Aorta (tissue), 5 donors: ENCODE measurements around the gene ABCC2. TPM values are rescaled to one million over a fixed set of nuclear protein-coding genes. Genes with fewer than 3 reads are reported as not detected.
"Not testable (repeated sequence)": the region's sequence is repeated elsewhere in the genome, so short reads cannot be mapped to it uniquely, and the experiment has no call there.

Source experiments
- ATAC-seq: fragments of 200-7000 bp; cut with Tn5 transposase; one replicate; pipeline ENCODE4 v1.9.1; 2022; ENCODE audit warnings: moderate library complexity; ENCODE audit not compliant: low FRiP score
- DNase-seq, 2 donors: peaks; one replicate each; pipeline ENCODE4 v3.0.0-alpha.2; 2020
- H3K27ac ChIP-seq, 2 donors: one replicate each; pipeline ENCODE4 v1.5.1; 2013; ENCODE audit warnings: low read length in 2 of 2, mild to moderate bottlenecking in 2 of 2, moderate library complexity in 2 of 2, control low read depth in 1 of 2, inconsistent platforms in 1 of 2, low read depth in 1 of 2
- H3K27me3 ChIP-seq, 2 donors: one replicate each; pipeline ENCODE4 v1.6.1; 2013; ENCODE audit warnings: control low read depth in 1 of 2, low read length in 1 of 2, mild to moderate bottlenecking in 1 of 2, moderate library complexity in 1 of 2; ENCODE audit not compliant: insufficient read depth in 2 of 2, control insufficient read depth in 1 of 2
- H3K36me3 ChIP-seq, 2 donors: one replicate each; pipeline ENCODE4 v1.6.1; 2013; ENCODE audit warnings: control low read depth in 1 of 2, low read length in 1 of 2, mild to moderate bottlenecking in 1 of 2; ENCODE audit not compliant: insufficient read depth in 2 of 2, control insufficient read depth in 1 of 2
- H3K4me1 ChIP-seq, 2 donors: one replicate each; pipeline ENCODE4 v1.6.1; 2013; ENCODE audit warnings: low read length in 2 of 2, control low read depth in 1 of 2, mild to moderate bottlenecking in 1 of 2, moderate library complexity in 1 of 2; ENCODE audit not compliant: insufficient read depth in 2 of 2, control insufficient read depth in 1 of 2
- H3K4me3 ChIP-seq, 2 donors: one replicate each; pipeline ENCODE4 v1.5.1; 2013; ENCODE audit warnings: low read length in 2 of 2, control low read depth in 1 of 2, mild to moderate bottlenecking in 1 of 2
- H3K9me3 ChIP-seq: one replicate; pipeline ENCODE4 v1.6.1; 2013; ENCODE audit warnings: mild to moderate bottlenecking, low read length; ENCODE audit not compliant: control insufficient read depth
- WGBS, 2 donors: extraction: QIAGEN DNeasy Blood & Tissue Kit; methylation state at CpG; one replicate each; pipeline ENCODE4 v1.1.7; 2013; 5-methylcytosine and 5-hydroxymethylcytosine counted together
- intact Hi-C, 2 donors: fragments of 100-400 bp; cut with DNase I; formaldehyde crosslinking; loops; one replicate each; pipeline versions ENCODE4 v1.14.2 to v1.15.0; 2022
- polyA plus RNA-seq, 2 donors: library from polyadenylated mRNA; stranded (reverse); fragments of 200-250 nt; gene quantifications; one replicate each; pipeline ENCODE4 v1.2.3, GENCODE V29; 2013
- total RNA-seq, 2 donors: library from RNA; stranded (reverse); fragmentation: NEBNext Ultra II Directional; extraction: Animal tissue kit (Norgen Biotek cat#: 25700); gene quantifications; one replicate each; pipeline ENCODE4 v1.2.1, GENCODE V29; 2021
- donor health status: healthy with polysubstance abuse.
- donor health status: Bipolar disorder and iron deficiency.
- donor health status: DM: no; HTN: no; CAD: no.
- donor health status: DM: no; HTN: no; CAD: no.
- donor health status: DM: yes; HTN: yes; CAD: no.

The ABCC2 gene
- total and polyA plus RNA-seq, 4 donors: 0.33 to 4.5 (median 2.6) TPM

DNA sequence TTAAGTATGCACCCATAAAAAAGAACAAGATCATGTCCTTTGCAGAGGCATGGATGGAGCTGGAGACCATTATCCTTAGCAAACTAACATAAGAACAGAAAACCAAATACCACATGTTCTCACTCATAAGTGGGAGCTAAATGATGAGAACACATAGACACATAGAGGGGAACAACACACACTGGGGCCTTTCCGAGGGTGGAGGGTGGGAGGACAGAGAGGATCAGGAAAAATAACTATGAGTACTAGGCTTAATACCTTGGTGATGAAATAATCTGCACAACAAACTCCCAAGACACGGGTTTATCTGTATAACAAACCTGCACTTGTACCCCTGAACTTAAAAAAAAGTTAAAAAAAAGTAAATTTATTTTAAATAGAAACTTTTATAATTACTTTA, 36.3 kb upstream of the ABCC2 start:
- H3K4me3 ChIP-seq, DNase-seq, H3K27ac ChIP-seq, H3K4me1 ChIP-seq, ATAC-seq, H3K27me3 ChIP-seq, H3K36me3 ChIP-seq, H3K9me3 ChIP-seq: not testable (repeated sequence)
- WGBS, 2 donors: 85 to 89% methylated on average over 2 of the region's 2 CpGs
- intact Hi-C loops: loop anchor here in 1 of 2 donors (10.0 kb wide), 2 partner anchors 311 to 439 kb away; partner anchors contain the start of genes ERLIN1 and GOT1

DNA sequence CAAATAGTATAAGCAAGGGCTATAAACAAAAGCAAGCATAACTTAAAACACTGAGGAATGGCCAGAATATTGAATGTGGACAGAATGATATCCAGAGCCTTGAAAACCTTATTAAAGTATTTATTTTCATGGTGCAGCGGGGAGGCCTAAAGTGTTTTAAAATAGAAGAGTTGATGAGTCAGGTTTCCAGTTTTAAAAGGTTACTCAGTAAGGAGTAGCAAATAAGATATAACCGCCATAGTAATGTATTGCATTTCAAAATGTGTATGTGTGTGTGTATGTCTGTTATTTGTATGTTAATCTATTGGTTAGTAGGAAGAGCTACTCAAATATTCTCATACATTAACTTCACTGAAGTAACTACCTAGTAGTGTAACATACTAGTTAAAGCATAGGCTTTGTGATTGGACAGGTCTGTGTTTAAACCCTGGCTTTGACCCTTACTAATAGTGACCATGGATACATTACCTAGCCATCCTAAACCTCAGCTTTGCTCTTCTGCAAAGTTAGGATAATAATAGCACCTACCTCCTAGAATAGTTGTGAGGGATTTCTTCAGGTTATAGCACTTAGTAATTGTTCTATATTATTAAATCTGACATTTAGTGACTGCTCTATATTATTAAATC, 33.5 kb upstream of the ABCC2 start:
- H3K4me3 ChIP-seq: no peak overlapping the region
- no peaks in the 10 kb centered on the region for H3K27me3 ChIP-seq
- no peaks in the 10 kb centered on the region for H3K9me3 ChIP-seq
- intact Hi-C loops: loop anchor here in 1 of 2 donors (10.0 kb wide), 2 partner anchors 314 to 436 kb away; partner anchors contain the start of genes ERLIN1 and GOT1
- ATAC-seq (no peak), DNase-seq (no peak)
- peaks cover 3% of the 10 kb centered on the region in 2 donors for H3K36me3 ChIP-seq
- 80 to 84% methylated on average over 2 of the region's 2 CpGs for WGBS, 2 donors
- H3K27ac ChIP-seq: no peak overlapping the region
- H3K4me1 ChIP-seq: no peaks in the 10 kb centered on the region

DNA sequence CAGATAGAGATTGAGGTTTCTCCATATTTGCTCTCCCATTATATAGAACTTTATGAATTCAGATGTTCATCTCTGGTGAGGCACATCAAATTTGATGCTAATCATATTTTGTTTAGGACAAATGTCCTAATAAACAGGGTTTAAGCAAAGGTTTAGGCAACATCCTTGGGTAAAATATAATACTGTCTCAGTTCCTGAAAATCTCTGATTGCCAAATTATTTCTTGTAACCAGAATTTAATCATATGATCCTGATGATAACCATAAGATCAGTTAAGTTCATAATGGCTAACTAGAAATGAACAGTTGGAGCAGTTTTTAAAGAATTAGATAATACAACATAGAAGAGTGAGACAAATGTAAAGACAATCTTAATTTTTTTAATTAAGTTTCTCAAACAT, 31.8 kb upstream of the ABCC2 start:
- no peak for ATAC-seq
- Histone ChIP-seq H3K4me3 (no peak overlapping the region), H3K4me1 (no peaks in the 10 kb centered on the region), H3K9me3 (no peaks in the 10 kb centered on the region), H3K27ac (no peak overlapping the region), H3K36me3 (peaks cover 2 to 3% of the 10 kb centered on the region in 2 donors), H3K27me3 (no peaks in the 10 kb centered on the region)
- DNase-seq: no peak
- intact Hi-C loops: no loop called here

DNA sequence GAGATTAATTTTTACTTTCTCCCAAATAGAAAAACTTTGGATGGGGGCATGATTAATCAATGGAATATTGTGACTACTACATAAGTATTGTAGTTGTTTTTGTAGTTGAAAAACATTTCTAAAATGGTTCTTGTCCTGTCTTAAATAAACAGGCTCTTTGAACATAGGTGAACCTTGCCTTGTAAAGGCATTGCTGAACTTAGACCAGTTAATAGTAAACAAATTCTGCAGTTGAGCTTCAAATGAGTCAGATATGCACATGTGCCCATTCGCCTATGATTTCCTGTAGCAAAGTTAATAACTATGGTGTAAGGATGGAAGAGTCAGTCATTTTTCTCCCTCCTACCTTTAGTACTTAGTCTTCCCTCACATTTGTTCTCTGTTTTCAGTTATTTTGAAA, 27.8 kb upstream of the ABCC2 start:
- Histone ChIP-seq H3K4me1 (no peaks in the 10 kb centered on the region), H3K27ac (no peak overlapping the region), H3K9me3 (no peaks in the 10 kb centered on the region), H3K36me3 (peaks cover 4 to 5% of the 10 kb centered on the region in 2 donors), H3K4me3 (no peak overlapping the region), H3K27me3 (no peaks in the 10 kb centered on the region)
- intact Hi-C loops: no loop called here
- WGBS, 2 donors: 90 to 100% methylated on average over 1 of the region's 1 CpG
- no peak for ATAC-seq
- DNase-seq: no peak

DNA sequence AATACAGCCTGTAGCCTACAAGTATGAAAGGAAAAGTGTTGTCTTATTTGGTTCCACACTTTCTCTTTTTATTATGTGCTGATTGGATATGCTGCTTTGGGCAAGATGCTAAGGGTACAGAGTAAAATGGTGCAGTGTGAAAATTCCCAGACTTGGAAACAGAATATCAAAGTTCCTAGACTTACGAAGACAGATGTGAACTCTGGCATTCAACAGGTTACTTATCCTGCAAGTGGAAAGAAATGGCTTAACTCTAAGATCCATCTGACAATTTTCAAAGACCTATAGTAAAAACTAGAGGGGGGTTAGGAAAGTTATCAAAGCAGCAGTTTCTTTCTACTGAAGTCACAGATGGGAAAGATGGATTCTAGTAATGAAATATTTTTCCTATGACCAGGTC, 26.3 kb upstream of the ABCC2 start:
- 96% methylated on average over 1 of the region's 1 CpG for whole genome bisulfite sequencing, 2 donors
- no peak overlapping the region for H3K4me3 ChIP-seq
- H3K36me3 ChIP-seq: peaks cover 4 to 9% of the 10 kb centered on the region in 2 donors
- ATAC-seq (no peak), DNase-seq (no peak)
- no peak overlapping the region for H3K27ac ChIP-seq
- intact Hi-C loops: no loop called here
- H3K9me3 ChIP-seq: peaks cover 1% of the 10 kb centered on the region
- H3K27me3 ChIP-seq: no peaks in the 10 kb centered on the region
- no peaks in the 10 kb centered on the region for H3K4me1 ChIP-seq

DNA sequence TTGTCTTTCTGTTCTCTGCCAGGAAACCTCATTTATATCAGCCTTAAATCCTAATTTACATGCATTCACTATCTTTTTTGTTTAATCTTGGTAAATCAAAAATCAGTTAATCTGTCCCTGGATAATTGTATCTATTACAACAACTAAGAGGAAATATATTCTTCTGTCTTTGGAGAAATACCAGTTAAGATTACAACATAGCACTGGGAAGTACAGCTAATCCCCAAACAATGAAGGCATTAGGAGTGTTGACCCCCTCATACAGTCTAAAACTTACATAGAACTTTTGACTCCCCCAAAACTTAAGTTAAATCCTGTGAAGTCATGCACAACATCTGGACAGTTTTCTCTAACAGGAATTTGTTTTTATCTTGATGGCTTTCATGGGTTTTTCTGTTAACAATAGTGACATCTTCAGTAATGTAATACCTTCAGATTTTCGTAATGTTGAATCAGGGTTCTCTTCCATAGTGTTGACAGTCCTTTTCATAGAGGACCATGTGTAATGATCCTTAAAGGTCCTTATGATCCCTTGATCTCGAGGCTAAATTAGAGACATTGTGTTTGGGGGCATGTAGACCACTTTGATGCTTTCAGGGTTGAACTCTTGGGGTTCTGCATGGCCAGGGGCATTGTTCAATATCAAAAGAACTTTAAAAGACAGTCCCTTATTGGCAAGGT, 24.1 kb upstream of the ABCC2 start:
- WGBS, 2 donors: 91 to 94% methylated on average over 2 of the region's 2 CpGs
- Histone ChIP-seq H3K4me1 (no peaks in the 10 kb centered on the region), H3K27me3 (no peaks in the 10 kb centered on the region), H3K4me3 (no peak overlapping the region), H3K9me3 (peaks cover 1% of the 10 kb centered on the region), H3K27ac (no peak overlapping the region), H3K36me3 (peaks cover 4 to 8% of the 10 kb centered on the region in 2 donors)
- no peak for DNase-seq
- no peak for ATAC-seq
- intact Hi-C loops: no loop called here

DNA sequence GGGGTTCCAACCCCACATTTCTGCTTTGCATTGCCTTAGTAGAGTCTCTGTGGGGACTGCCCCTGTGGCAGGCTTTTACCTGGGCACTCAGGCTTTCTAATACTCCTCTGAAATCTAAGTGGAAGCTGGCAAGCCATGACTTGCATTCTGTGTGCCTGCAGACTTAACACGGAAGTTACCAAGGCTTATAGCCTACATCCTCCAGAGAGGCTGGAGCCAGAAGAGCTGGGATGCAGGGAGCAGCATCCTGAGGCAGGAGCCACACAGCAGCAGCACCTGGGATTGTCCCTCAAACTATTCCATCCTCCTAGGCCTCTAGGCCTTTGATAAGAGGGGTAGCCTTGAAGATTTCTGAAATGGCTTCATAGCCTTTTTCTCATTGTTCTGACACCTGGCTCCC, 22.1 kb upstream of the ABCC2 start:
- Histone ChIP-seq H3K4me1 (no peaks in the 10 kb centered on the region), H3K27me3 (no peaks in the 10 kb centered on the region), H3K9me3 (peaks cover 1% of the 10 kb centered on the region), H3K27ac (no peak overlapping the region), H3K36me3 (peaks cover 4 to 7% of the 10 kb centered on the region in 2 donors), H3K4me3 (no peak overlapping the region)
- DNase-seq: no peak
- no peak for ATAC-seq
- 94 to 95% methylated on average over 1 of the region's 1 CpG for WGBS, 2 donors
- intact Hi-C loops: no loop called here

DNA sequence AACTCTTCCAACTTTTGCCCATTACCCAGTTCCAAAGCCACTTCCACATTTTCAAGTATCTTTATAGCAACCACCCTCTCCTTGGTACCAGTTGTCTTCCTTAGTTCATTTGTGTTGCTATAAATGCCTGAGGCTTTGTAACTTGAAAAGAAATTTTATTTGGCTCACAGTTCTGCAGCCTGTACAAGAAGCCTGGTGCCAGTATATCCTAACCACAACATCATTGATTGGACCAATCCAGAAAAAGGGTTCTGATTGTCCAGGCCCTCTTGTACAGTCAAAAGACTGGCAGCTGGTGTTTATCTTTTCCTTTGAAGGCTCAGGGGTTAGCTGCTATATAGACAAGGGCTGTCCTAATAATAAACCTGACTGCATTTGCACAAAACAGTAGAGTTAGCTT, 21.1 kb upstream of the ABCC2 start:
- H3K36me3 ChIP-seq: peaks cover 0 to 7% of the 10 kb centered on the region in 2 donors
- H3K4me1 ChIP-seq: no peaks in the 10 kb centered on the region
- H3K27me3 ChIP-seq: no peaks in the 10 kb centered on the region
- no peak overlapping the region for H3K27ac ChIP-seq
- H3K4me3 ChIP-seq: no peak overlapping the region
- intact Hi-C loops: no loop called here
- ATAC-seq (no peak), DNase-seq (no peak)
- peaks cover 1% of the 10 kb centered on the region for H3K9me3 ChIP-seq

DNA sequence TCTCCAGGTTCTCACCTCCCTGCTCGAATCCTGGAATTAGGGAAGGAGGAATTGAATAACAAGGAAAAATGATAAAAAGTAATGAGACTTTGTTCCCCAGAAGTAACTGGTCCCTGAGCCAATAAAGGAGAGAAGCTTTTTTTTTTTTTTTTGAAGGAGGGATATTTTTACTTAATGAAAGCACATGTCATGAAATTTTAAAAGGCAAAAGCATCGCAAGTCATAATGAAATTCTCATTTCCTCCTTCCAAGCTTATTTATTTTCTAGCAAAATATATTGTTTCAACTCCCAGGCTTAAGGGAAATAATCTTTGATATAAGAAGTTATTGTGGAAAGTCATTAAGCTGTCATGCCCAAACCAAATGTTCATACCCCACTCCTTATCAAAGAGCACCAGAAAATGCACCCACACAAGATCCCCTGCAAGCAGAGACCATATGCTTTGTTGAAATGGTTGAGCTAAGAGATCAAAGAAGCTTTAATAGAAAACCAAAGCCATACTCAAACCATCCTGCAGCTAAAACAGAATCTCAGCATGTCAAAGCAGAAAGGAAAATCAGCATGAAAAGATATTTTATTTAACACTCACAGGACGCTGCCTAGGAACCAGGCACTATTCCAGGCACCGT, 16.7 kb upstream of the ABCC2 start:
- Histone ChIP-seq H3K27me3 (no peaks in the 10 kb centered on the region), H3K9me3 (peaks cover under 1% of the 10 kb centered on the region), H3K4me3 (no peak overlapping the region), H3K36me3 (no peaks in the 10 kb centered on the region), H3K4me1 (no peaks in the 10 kb centered on the region), H3K27ac (no peak overlapping the region)
- DNase-seq (no peak), ATAC-seq (no peak)
- intact Hi-C loops: no loop called here
- WGBS, 2 donors: 65 to 75% methylated on average over 4 of the region's 4 CpGs
